ENCODE results near the gene PLEKHN1. TPM values are rescaled to one million over a fixed set of nuclear protein-coding genes. Genes with fewer than 3 reads are reported as not detected.
A peak's percentile ranks its signal among the peaks of the same experiment; 100 is the strongest.

Gene PLEKHN1
- total RNA-seq, 1 experiment from 2014 or later: 7.9 TPM

DNA sequence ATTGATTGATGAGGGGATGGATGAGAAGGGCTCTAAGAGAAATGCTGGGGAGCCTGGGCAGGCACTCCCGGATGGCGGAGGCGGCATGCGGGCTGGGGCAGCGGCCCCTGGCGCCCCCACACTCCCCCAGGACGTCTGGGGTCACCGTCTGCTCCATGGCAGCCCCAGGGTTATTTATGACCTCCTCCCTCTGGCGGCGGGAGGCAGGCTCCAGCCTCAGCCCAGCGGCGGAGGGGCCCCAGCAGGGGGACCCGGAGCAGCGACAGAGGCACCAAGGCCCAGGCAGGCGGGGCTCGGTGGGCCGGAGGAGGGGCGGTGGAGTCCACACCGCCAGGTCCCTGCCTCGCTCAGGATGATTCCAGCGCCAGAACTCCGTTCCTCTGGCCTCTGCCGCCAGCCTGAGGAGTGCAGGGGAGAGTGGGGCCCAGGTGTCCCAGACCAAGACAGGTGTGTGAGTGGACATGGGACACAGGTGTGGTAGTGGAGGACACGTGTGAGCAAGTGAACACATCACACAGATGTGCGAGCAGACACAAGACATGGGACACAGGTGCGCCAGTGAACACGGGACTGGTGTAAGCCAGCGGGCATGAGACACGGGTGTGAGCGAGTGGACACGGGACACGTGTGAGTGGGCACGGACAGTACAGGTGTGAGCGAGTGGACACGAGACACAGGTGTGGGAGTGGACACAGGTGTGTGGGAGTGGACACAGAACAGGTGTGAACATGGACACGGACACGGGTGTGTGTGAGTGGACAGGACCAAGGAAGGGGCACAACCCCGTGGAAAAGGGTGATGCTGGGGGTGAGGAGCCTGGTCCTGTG is 45.1 kb upstream of the PLEKHN1 start:
- Mint-ChIP-seq H3K27ac (ENCODE audit: low read depth, unreplicated experiment) (peak overlapping the region; percentile 54), H3K4me1 (ENCODE audit: insufficient read depth, unreplicated experiment) (peaks cover 13% of the 10 kb centered on the region), H3K36me3 (ENCODE audit: insufficient read depth, unreplicated experiment) (no peaks in the 10 kb centered on the region), H3K27me3 (ENCODE audit: insufficient read depth, unreplicated experiment) (peaks cover 51% of the 10 kb centered on the region), H3K4me3 (ENCODE audit: unreplicated experiment) (no peak overlapping the region), H3K9me3 (ENCODE audit: unreplicated experiment) (no peaks in the 10 kb centered on the region)
- POLR2A ChIA-PET: interaction anchor here (0.8 to 1.0 kb wide), 3 partner anchors 9 to 15 kb away, joined by 3 to 5 read pairs (median 4); no protein-coding TSS in a partner anchor
- intact Hi-C loops (cut with micrococcal nuclease): loop anchor here (1.0 kb wide), 1 partner anchor 17 kb away; no protein-coding TSS in a partner anchor
- TF ChIP-seq, protein P1, sequence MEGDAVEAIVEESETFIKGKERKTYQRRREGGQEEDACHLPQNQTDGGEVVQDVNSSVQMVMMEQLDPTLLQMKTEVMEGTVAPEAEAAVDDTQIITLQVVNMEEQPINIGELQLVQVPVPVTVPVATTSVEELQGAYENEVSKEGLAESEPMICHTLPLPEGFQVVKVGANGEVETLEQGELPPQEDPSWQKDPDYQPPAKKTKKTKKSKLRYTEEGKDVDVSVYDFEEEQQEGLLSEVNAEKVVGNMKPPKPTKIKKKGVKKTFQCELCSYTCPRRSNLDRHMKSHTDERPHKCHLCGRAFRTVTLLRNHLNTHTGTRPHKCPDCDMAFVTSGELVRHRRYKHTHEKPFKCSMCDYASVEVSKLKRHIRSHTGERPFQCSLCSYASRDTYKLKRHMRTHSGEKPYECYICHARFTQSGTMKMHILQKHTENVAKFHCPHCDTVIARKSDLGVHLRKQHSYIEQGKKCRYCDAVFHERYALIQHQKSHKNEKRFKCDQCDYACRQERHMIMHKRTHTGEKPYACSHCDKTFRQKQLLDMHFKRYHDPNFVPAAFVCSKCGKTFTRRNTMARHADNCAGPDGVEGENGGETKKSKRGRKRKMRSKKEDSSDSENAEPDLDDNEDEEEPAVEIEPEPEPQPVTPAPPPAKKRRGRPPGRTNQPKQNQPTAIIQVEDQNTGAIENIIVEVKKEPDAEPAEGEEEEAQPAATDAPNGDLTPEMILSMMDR (IDR thresholded peaks at IDR 0.05; ENCODE audit: unreplicated experiment): peak; percentile 32
- BruUV-seq (replicated peaks): no TSS peak
- DNase-seq (ENCODE audit: unreplicated experiment): peak; percentile 72
- CTCF ChIA-PET: interaction anchor here (0.6 to 1.6 kb wide), 4 partner anchors 16 to 55 kb away, joined by 3 to 8 read pairs (median 5); no protein-coding TSS in a partner anchor

DNA sequence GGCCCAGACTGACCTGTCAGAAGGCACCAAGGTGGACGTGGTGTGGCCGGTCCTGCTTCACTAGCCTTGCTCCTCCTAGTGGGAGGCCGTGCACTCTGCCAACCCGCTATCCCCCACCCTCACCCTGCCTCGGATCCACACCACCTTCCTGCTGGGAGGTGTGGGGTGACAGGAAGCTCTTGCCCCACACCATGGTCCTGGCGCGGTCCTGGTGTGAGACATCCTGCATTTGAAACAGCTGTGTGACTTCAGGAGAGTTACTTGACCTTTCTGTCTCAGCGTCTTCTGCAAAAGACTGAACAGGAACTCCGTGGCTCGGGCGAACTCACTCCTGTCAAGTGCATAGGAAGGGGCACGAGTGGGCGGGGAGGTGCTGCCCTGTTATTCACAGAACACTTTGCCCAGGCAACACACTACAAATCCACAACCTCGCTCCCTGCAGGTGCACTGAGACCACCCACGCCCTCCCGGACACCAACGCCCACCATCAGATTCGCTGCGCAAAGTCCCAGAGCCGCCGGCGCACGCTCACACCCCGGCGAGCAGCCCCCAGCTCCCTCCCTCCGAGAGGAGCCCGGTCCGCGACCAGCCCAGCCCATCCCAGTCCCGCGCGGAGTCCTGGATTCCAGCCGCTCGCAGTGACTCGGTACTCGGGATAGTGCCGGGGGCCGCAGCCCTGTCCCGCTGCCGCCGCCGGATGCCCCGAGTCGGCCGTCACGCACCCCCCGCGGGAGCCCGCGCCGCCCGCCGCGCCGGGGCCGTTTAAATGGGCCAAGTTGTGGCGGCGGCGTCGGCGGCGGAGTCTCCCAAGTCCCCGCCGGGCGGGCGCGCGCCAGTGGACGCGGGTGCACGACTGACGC is 42.9 kb upstream of the PLEKHN1 start, which contains the start of gene SAMD11:
TSS of gene SAMD11 (plus strand) at position 793 of the 860 bp plus-strand sequence. CDS start 509 bp downstream, outside the sequence.
- no peaks in the 10 kb centered on the region for H3K36me3 Mint-ChIP-seq (ENCODE audit: insufficient read depth, unreplicated experiment)
- H3K9me3 Mint-ChIP-seq (ENCODE audit: unreplicated experiment): no peaks in the 10 kb centered on the region
- peak; percentile 80 for DNase-seq (ENCODE audit: unreplicated experiment)
- no TSS peak for BruUV-seq (replicated peaks)
- peaks cover 13% of the 10 kb centered on the region for H3K4me1 Mint-ChIP-seq (ENCODE audit: insufficient read depth, unreplicated experiment)
- ChIA-PET POLR2A (no interaction called here), CTCF (interaction anchor here (1.4 to 1.9 kb wide), 2 partner anchors 15 to 18 kb away, joined by 4 to 6 read pairs; no protein-coding TSS in a partner anchor)
- intact Hi-C loops (cut with micrococcal nuclease): no loop called here
- peaks cover 57% of the 10 kb centered on the region for H3K27me3 Mint-ChIP-seq (ENCODE audit: insufficient read depth, unreplicated experiment)
- TF ChIP-seq, protein P1 (IDR thresholded peaks at IDR 0.05; ENCODE audit: unreplicated experiment): no peak
- peak within 1 kb of the TSS; percentile 45 for H3K4me3 Mint-ChIP-seq (ENCODE audit: unreplicated experiment)
- H3K27ac Mint-ChIP-seq (ENCODE audit: low read depth, unreplicated experiment): no peak within 1 kb of the TSS

DNA sequence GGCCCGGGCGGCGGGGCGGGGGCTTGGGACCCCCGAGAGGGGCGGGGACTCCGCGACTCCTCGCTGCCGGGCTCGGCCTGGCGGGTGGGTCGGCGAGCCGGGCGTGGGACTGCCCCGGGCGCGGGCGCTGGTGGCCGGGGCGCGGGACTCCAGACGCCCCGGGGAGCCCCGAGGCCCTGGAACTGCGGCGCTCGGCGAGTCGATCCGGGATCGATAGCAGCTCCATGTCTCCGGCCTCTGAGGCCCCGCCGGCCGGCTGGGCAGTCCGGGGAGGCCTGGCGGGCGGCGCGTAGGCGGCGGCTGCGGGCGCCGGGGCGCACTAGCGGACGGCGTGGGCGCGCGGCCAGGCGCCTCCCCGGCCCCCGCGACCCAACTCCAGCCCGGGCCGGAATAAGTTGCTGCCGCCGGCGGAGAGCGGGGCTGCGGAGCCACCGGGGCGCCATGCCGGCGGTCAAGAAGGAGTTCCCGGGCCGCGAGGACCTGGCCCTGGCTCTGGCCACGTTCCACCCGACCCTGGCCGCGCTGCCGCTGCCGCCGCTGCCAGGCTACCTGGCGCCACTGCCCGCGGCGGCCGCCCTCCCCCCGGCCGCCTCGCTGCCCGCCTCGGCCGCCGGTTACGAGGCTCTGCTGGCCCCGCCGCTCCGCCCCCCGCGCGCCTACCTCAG is 42.2 kb upstream of the PLEKHN1 start:
- no peak for DNase-seq (ENCODE audit: unreplicated experiment)
- H3K9me3 Mint-ChIP-seq (ENCODE audit: unreplicated experiment): no peaks in the 10 kb centered on the region
- peak overlapping the region; percentile 45 for H3K4me3 Mint-ChIP-seq (ENCODE audit: unreplicated experiment)
- no peaks in the 10 kb centered on the region for H3K36me3 Mint-ChIP-seq (ENCODE audit: insufficient read depth, unreplicated experiment)
- H3K27me3 Mint-ChIP-seq (ENCODE audit: insufficient read depth, unreplicated experiment): peaks cover 52% of the 10 kb centered on the region
- no TSS peak for BruUV-seq (replicated peaks)
- ChIA-PET POLR2A (no interaction called here), CTCF (interaction anchor here (1.9 kb wide), 1 partner anchor 19 kb away, joined by 4 read pairs; no protein-coding TSS in a partner anchor)
- H3K27ac Mint-ChIP-seq (ENCODE audit: low read depth, unreplicated experiment): no peak overlapping the region
- TF ChIP-seq, protein P1 (IDR thresholded peaks at IDR 0.05; ENCODE audit: unreplicated experiment): no peak
- intact Hi-C loops (cut with micrococcal nuclease): no loop called here
- peaks cover 13% of the 10 kb centered on the region for H3K4me1 Mint-ChIP-seq (ENCODE audit: insufficient read depth, unreplicated experiment)
